Skin of body (tissue), 2 donors: ENCODE results near the gene BAIAP2L2. TPM values are rescaled to one million over a fixed set of nuclear protein-coding genes. Genes with fewer than 3 reads are reported as not detected.
"Not testable (repeated sequence)": the region's sequence is repeated elsewhere in the genome, so short reads cannot be mapped to it uniquely, and the experiment has no call there.

ENCODE experiments used
- DNase-seq: peaks from one replicate; lab custom pipeline; 2025; lab: John Stamatoyannopoulos, UW
- total RNA-seq: library from RNA; depleted of rRNA; stranded (reverse); fragments of >200 nt; gene quantifications from one replicate; pipeline ENCODE4 v1.2.3, GENCODE V29; 2014

The BAIAP2L2 gene
- total RNA-seq, 1 donor from 2014 or later, result 0.59 TPM

DNA sequence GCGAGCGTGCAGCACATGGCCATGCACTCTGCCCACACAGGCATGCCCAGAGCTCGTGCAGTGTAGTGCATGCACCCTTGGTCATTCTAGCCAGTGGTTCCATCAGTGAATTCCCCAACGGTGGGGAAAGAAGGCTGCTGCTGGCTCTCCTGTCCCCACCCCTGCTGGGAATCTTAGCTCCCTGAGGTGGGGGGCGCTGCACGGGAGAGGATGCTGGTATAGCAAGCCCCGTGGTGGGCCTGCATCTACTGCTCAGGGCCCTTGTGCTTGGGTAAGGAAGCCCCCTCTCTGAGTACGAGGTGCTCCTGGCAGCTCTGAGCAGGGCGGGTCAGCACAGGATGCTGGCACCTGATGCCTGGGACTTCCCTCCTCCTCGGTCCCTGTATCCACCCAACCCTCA lies 18.5 kb upstream of the BAIAP2L2 start:
- DNase-seq, result no peak

DNA sequence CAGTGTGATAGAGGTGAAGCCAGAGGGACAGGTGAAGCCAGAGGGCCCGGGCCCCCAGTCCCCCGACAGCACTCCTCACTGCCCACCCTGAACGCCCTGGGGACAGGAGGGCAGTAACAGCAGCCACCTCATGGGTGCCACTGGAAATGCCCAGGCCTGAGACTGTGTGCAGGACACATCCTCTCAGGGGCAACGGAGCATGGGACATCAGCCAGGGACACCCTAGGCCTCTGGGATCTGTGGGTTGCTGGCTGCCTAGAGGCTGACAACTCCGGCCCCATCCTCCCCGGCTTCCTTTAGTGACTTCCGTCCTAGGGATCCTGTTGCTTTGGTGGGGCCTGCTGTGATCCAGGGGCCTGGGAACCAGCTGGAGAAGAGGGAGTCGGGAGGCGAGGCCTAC lies 17.4 kb upstream of the BAIAP2L2 start:
- no peak for DNase-seq

DNA sequence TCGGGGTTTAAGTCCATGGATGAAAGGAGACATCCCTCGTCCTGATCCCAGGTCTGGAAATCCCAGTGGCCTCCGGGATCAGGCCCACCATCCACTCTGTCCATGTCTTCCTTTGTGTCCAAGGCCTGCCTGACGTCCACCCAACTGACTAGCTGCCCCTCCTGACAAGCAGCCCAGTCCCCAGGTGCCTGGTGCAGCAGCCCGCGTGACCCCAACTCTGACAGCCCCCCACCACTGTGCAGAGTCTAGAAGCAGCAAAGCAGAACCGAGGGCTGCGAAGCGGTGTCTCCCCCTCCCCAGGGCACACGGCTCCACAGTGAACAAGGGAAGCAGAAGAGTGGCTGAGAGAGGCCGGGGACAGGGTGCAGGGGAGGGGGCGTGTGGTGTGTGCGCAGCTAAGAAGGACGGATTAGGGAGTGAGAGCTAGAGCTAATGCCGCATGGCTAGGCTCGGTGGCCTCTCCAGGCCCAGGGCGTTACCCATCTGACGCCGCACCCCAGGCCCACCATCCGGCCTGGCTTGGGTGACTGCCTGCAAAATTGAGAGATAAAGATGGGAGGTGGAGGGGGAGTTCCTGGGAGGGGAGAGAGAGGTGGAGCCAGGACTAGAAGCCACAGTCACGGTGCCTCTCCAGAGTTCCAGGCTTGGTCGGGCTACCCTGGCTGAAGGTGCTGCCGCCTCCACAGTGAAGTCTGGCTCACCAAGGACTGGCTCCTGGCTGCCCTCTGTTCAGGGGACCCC lies 16.6 kb upstream of the BAIAP2L2 start:
- no peak for DNase-seq

DNA sequence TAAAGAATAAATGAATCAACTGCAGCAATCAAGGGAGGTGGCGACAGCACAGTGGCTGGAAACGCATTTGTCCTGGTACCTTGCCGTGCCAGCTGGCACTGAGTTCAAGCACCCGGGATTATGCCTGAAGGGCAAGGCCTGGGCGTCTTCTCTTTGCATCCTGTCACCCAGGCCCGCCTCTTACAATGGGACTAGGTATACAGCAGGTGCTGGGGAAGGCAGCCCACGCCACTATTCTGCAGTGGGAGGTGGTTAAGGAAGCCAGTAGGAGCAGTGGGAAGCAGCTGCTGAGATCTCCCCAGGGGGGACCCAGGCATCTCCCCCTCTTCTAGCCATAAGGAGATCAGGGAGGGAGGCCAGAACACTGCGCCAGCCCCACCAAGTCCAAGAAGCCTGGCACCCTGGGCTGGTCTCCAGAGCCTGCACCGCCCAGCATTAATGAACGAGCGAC lies 15.3 kb upstream of the BAIAP2L2 start:
- DNase-seq, result no peak

DNA sequence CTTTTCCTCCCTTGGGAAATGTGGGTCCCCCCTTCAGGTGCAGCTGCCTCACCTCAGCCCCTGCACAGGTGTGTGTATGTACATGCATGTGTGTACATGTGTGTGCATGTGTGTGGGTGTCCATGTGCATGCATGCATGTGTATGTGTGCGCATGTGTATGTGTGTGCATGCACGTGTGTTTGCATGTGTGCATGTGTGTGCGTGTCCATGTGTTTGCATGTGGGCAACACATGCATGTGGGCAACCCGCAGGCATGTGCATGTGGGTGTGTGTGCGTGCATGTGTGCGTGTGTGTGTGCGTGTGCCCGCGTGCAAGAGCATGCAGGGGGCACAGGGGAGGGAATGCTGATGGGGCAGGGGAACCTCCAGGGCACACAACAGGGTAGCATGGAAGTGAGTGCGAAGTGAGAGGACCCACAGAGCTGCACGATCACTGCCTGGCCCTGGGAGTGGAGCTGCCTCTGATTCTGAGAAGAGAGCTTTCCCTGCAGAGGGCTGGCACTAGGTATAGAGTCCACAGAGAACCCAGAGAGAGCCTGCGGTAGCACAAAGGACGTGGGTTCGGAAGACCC lies 14.6 kb upstream of the BAIAP2L2 start:
- no peak for DNase-seq

DNA sequence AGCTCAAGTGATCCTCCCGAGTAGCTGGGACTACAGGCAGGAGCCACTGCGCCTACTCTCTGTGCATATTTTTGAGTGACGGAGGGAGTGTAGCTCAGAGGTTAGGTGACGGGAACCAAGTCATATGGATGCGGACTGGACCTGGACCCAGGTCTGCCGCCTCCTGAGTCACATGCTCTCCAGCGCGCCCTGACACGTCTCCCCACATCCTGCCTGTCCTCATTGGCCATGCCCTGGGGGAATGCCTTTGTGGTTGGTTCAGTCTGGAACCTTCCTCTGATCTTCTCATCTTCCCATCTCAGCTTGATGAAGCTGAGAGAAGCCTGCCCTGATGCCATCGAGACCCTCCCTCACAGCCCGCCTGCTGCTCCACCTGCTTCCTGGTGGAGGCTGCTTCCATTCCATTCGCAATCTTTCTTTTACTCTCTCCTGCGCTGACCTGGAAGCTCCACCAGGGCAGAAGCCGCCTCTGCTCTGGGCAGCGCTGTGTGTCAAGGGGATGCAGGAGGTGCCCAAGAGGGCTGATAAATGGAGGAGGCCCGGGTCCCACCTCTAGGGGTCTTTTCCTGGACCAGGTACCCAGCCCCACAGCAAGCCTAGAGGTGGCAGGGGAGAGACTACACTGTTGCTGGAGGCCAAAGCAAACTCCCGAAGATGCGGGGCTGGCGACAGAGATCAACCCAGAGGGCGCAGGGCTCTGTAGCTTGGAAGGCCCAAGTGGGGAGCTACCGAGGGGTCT lies 13.9 kb upstream of the BAIAP2L2 start:
- no peak for DNase-seq

DNA sequence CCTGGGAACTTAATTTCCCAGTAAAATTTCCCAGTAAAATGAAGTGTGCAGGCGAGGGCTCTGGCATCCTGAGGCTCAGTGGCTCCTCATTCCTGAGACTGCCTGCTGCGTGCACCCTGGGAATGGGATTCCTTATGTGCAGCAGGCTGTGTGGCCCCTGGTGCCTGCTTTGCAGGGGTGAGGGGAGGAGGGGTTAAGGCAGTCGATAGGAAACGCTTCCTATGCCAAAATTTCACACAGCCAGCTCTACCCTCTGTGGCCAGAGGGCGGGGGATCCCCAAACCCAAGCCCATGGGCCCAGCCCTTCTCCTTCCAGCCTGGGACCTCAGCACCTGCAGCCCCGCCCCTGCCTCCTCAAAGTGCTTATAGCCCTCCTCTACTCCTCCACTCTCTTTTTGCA lies 12.1 kb upstream of the BAIAP2L2 start:
- no peak for DNase-seq

DNA sequence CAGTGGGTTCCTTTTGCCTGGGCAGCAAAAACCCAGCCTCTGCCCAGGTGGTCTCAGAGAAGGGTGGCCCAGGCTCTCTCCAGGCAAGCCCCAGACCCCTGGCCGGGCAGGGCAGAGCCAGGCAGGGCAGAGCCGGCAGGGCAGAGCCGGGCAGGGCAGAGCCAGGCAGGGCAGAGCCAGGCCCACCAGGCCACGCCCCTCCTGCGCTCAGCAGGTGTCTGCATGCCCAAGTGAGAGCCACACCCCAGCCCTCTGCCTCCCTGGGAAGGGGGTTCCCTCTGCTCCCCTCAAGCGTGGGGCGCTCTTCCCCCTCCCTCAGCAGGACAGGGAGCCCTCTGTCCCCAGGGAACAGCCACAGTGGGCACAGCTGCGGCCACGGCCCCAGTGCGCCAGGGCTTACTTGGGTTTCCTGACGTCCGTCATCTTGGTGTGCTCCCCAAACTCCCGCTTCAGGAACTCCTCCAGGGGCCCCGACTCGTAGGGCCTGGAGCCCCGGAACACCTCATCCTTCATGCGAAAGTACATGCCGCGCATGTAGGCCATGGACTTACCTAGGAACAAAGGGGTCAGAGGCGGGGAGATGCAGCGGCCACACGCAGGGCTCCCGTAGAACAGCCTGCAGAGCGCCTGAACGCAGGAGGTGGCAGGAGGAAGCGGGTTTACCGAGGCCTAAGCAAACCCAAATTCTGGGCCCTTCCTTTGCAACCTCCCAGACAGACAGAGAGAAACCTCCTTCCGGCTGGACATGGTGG lies 10.1 kb upstream of the BAIAP2L2 start:
- DNase-seq, result no peak

DNA sequence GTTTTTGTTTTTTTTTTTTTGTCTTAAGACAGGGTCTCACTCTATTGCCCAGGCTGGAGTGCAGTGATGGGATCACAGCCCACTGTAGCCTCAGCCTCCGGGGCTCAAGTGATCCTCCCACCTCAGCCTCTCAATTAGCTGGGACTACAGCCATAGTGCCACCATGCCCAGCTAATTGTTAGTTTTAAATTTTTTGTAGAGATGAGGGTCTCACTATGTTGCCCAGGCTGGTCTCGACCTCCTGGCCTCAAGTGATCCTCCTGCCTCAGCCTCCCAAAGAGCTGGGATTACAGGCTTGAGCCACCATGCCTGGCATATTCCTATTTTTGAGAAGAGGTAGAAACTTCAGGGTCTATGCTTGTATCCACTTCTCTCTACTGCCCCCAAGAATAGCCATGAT lies 8.3 kb upstream of the BAIAP2L2 start:
- not testable (repeated sequence) for DNase-seq

DNA sequence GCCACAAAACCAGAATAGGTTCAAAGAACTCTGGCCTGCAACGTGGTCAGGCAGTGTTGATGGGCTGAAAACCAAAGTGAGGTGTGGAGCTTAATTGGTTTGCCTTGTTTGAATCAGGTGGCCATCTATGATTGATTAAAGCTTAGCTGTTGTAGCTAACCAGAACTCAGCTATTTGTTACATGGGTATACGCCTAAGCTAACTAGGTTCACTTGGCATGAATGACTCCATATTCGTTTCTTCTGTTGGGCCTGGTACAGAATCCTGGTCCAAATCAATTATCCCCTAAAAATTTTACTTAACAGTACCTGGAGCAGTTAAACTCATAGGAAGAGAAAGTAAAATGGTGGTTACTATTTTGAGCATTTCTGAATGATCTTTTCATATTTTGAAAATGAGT lies 7.7 kb upstream of the BAIAP2L2 start:
- DNase-seq, result no peak

DNA sequence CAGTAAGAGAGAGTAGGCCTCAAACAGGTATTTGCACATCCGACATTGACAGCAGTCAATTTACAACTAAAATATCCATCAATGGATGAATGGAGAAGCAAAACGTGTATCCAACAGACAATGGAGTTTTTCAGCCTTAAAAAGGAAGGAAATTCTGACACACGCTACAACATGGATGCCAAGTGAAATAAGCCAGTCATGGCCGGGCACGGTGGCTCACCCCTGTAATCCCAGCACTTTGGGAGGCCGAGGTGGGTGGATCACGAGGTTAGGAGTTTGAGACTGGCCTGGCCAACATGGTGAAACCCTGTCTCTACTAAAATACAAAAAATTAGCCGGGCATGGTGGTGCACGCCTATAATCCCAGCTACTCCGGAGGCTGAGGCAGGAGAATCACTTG lies 7.1 kb upstream of the BAIAP2L2 start:
- DNase-seq, result not testable (repeated sequence)

DNA sequence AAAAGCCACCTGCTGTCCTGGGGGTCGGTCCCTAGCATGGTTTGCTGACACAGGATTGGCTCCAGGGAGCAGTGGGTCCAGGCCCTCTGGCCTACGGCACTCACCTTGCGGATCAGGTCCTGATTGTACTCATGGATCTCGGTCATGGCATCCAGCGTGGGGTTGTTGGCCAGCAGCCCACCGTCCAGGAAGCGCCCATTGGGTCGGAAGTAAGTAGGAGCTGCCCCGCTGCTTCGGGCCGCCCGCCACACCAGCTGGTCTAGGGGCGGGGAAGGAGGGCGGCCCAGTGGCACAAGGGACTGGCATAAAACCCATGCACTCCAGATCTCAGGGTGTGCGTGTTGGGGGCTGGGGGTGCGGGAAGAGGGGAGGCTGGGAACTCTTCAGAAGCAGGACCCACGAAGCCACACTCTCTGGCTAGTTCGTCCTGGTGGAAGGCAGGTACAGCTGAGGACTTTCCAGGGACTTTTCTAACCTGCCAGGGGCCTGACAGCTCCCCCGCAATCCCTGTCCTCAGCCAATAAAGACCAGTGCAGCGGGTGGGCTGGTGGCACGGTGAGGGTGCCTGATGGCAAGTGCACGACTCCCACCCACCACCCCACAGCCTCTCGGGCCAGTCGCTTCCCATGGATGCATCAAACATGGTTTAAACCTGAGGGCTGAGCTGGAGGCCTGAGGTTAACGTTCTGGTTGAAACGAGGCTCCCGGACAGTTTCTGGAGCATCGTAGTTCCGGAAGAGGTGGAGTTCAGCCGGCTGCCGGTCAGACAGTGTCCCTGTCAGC lies 5.1 kb upstream of the BAIAP2L2 start:
- DNase-seq, result no peak

DNA sequence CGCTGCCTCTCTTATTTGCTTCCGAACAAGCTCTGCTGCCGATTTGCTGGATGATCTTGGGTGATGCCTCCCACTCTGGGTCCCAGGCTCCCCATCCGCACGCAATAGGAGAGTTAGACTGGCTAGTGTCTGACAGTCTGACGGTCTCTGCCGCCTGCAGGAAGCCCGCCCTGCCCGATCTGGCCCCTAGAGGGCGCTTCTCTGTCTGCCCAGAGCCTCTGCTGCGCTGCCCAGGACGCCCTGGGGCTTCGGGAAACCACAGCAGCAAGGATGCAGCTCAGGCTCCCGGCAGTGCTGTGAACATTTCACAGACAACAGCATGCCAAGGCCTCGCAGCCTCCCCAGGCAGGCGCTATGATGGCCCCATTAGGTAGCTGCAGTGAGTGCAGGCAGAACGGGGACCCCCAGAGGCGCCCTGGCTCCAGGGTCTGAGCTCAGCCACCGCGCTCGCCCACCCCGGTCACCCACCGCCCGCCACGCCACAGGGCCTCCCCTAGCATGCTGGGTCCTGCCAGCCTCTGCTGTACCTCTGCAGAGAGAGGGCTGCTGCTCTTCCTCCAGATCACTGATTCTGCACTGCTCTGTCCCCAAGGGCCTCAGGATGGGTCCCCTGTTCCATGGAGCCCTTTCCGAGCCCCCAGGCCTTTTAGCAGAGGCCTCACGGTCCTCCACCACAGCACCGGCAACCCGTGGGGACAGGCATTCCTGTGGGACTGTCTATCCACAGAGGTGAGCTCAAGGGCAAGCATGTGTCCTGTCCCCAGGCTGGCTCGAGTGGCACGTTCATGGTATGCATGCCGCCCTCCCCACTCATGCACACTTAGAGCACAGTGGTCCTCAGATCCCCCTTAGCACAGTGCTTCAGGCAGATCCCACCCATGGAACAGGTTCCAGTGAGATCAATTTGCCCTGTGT lies 4.3 kb upstream of the BAIAP2L2 start:
- no peak for DNase-seq

DNA sequence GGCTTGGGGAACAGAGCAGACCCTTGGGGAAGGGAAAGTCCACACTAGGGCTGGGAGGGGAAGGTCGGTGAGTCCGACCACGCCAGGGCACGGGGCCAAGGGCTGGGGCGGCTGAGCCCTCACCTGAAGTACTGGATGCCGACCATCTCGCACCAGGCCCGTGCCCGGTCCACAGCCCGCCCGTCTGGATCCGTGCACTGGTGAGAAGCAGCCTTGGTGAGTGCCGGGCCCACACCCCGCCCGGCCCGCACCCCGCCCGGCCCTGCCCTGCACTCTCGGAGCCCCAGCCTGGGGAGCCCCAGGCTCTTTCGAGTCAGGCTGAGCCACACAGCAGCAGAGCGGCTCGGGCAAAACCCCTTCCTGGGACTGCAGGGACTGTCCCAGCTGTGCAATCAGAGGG lies 1.9 kb upstream of the BAIAP2L2 start:
- DNase-seq, result no peak

DNA sequence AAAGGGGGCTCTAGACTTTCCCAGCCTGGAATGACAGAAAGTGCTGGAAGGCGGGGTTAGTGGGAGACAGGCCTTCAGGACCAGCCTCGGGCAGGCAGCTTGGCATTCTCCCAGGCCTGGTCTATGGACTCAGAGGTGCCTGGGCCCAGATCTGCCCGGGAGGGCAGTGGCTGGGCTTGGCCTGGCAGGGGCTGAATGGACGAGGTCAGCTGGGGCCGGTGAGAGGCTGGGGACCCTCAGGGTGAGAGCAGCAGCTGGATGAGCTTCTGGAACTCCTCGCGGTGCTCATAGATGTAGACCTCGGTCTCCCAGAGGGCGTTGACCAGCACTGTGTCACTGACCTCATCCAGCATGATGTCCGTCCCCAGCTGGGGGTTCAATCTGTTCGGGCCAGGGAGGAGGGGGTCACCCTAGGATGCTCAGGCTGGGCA lies 1.5 kb upstream of the BAIAP2L2 start:
- no peak for DNase-seq

DNA sequence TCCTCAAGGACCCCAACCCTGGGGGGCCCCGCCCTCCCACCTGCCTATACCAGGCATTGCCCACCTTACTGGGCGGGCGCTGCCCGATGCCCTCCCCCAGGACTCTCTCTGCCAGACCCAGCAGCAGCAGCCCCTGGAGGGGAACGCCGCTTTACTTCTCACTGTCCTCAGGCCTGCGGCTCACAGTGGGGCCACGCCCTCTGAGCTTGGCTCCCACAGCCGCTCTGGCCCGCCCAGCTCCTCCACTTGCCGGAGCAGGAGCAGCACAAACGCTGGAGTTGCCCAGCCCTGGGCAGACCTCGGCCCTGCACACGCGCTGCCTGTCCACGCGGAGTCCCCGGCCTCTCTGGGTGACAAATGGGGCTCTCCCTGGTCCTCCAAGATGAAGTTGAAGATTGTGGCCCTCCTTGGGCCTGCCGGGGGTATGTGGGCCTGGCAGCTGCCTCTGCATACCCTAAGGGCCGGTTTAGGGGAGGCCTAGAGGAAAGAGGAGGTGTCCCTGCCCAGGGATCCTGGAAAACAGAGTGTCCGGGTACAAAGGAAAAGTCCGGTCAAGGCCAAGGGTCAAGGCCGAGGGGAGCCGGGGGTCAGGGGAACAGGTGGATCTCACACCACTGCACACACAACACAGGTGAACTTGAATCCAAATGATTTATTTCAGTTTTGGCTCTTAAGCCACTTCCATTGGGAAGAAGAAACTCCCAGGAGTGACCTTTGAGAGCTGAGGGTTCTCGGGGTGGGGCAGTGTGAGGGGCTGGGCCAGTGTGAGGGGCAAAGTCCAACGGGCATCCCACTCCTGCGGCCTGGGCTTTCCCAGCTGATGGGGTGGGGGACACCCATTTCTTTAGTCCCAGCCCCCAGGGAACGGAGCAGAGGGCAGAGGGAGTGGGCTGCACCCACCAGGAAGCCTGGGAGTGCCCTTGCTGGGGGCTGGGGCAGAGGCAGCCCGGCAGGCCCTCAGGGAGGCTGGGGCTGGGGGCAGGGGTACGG lies 674 bp upstream of the BAIAP2L2 start:
- DNase-seq, result no peak

DNA sequence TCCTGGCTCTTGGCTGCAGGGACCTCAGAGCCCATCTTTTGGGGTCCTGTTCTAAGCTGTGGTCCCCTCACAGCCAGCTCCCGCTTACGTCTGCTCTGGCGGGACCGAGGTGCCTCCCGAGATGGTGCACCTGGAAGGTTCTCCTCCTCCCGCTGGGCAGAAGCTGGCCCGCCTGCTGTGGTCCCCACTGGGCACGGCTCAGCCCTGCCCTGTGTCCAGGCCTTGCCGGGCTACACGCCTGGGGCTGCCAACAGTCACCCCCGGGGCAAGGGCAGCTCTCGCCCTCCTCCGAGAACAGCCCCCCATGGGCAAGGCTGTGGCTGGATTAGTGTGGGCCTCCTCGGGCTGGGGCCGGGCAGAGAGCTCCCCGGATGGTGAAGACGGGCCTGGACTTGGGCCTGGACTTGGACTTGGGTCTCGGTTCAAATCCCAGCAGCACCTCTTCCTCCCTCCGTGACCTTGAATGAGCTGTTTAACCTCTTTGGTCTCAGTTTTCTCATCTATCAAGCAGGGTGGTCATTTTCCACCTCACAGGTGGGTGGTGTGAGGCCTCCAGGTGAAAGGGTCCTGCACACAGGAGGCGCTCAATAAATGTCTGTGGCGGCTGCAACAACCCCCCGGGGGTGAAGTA lies 998 bp downstream of the BAIAP2L2 start:
- DNase-seq, result no peak
